ENCODE data around the gene DAGLA.

DAGLA gene

GRCh38 chr11:61714316-61714715 lies 34.1 kb downstream of the DAGLA start:
- no peaks in the 10 kb centered on the region for H3K79me2 ChIP-seq (ENCODE audit: control insufficient read depth, insufficient read depth, low read length, poor library complexity)
- H2BK12ac ChIP-seq (ENCODE audit: low read length) = no peak overlapping the region
- no peak overlapping the region for H4K12ac ChIP-seq (ENCODE audit: low read depth, low read length)
- H3K4ac ChIP-seq (ENCODE audit: low read depth, low read length) = no peak overlapping the region
- H4K8ac ChIP-seq (ENCODE audit: low read depth, low read length) = no peak overlapping the region
- no peaks in the 10 kb centered on the region for H3K9me3 ChIP-seq (ENCODE audit: insufficient read depth, low read depth, low read length)
- no peak overlapping the region for H2AFZ ChIP-seq (ENCODE audit: insufficient read depth, low read length, poor library complexity)
- H3K23ac ChIP-seq (ENCODE audit: low read length) = no peak overlapping the region
- no peaks in the 10 kb centered on the region for H3K27me3 ChIP-seq (ENCODE audit: insufficient read depth, low read length)
- peaks cover 7 to 13% of the 10 kb centered on the region in 2 experiments for H3K4me1 ChIP-seq (ENCODE audit: control insufficient read depth in 1 of 2, insufficient read depth in 2 of 2, low read length in 2 of 2)
- no peak overlapping the region for H3K4me3 ChIP-seq (ENCODE audit: low read depth, low read length)
- H3K18ac ChIP-seq (ENCODE audit: low read length) = no peak overlapping the region
- no peak overlapping the region for H3K14ac ChIP-seq (ENCODE audit: low read length)
- H3K36me3 ChIP-seq (ENCODE audit: control insufficient read depth in 1 of 2, insufficient read depth in 2 of 2, low read length in 2 of 2) = no peaks in the 10 kb centered on the region
- no peak overlapping the region for H2BK5ac ChIP-seq (ENCODE audit: low read depth, low read length, poor library complexity)
- no peak overlapping the region for H3K4me2 ChIP-seq (ENCODE audit: low read length)
- H2AK5ac ChIP-seq (ENCODE audit: low read length) = no peak overlapping the region
- no peak for DNase-seq
- H3K9ac ChIP-seq (ENCODE audit: low read length) = no peak overlapping the region
- peaks cover 6% of the 10 kb centered on the region for H3K79me1 ChIP-seq (ENCODE audit: low read length)
- no peak overlapping the region for H4K91ac ChIP-seq (ENCODE audit: low read depth, low read length)
- no peak overlapping the region for H3K27ac ChIP-seq (ENCODE audit: low read depth, low read length)
- H2BK120ac ChIP-seq (ENCODE audit: insufficient read depth, low read length, poor library complexity) = no peak overlapping the region
- WGBS (ENCODE audit: extremely low coverage, insufficient coverage, insufficient read length) = no CpG with 5 or more reads among the region's 6 CpGs

GRCh38 chr11:61714916-61715315 lies 34.7 kb downstream of the DAGLA start:
- Histone ChIP-seq H3K79me2 (ENCODE audit: control insufficient read depth, insufficient read depth, low read length, poor library complexity) (no peaks in the 10 kb centered on the region), H2AK5ac (ENCODE audit: low read length) (no peak overlapping the region), H3K18ac (ENCODE audit: low read length) (no peak overlapping the region), H3K36me3 (ENCODE audit: control insufficient read depth in 1 of 2, insufficient read depth in 2 of 2, low read length in 2 of 2) (no peaks in the 10 kb centered on the region), H3K4ac (ENCODE audit: low read depth, low read length) (no peak overlapping the region), H3K14ac (ENCODE audit: low read length) (no peak overlapping the region), H3K4me1 (ENCODE audit: control insufficient read depth in 1 of 2, insufficient read depth in 2 of 2, low read length in 2 of 2) (peaks cover 7 to 13% of the 10 kb centered on the region in 2 experiments), H3K4me3 (ENCODE audit: low read depth, low read length) (no peak overlapping the region), H3K4me2 (ENCODE audit: low read length) (no peak overlapping the region), H4K12ac (ENCODE audit: low read depth, low read length) (no peak overlapping the region), H3K27me3 (ENCODE audit: insufficient read depth, low read length) (no peaks in the 10 kb centered on the region), H3K9me3 (ENCODE audit: insufficient read depth, low read depth, low read length) (no peaks in the 10 kb centered on the region), H2BK120ac (ENCODE audit: insufficient read depth, low read length, poor library complexity) (no peak overlapping the region), H2AFZ (ENCODE audit: insufficient read depth, low read length, poor library complexity) (no peak overlapping the region), H3K79me1 (ENCODE audit: low read length) (peaks cover 6% of the 10 kb centered on the region), H3K23ac (ENCODE audit: low read length) (no peak overlapping the region), H3K27ac (ENCODE audit: low read depth, low read length) (no peak overlapping the region), H2BK12ac (ENCODE audit: low read length) (no peak overlapping the region), H3K9ac (ENCODE audit: low read length) (no peak overlapping the region), H4K8ac (ENCODE audit: low read depth, low read length) (no peak overlapping the region), H2BK5ac (ENCODE audit: low read depth, low read length, poor library complexity) (no peak overlapping the region), H4K91ac (ENCODE audit: low read depth, low read length) (no peak overlapping the region)
- WGBS (ENCODE audit: extremely low coverage, insufficient coverage, insufficient read length) = no CpG with 5 or more reads among the region's 5 CpGs
- DNase-seq = no peak

DNA sequence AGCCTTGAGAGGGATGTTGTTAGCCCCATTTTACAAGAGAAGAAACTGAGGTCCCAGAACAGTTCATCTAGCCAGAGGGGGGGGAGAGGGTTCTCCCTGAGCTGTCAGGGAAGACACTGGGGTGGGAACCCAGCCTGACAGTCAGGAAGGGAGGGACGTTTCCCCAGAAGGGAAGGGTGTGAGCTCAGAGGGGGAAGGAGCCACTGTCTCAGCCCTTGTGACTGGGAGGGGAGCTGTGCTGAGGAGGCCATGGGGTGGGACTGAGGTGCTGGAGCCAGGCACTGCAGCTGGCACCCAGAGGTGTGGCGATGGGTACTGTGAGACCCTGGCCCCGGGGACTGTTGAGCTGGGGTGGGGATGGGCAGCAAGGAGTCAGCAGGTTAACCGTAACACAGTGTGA lies 35.7 kb downstream of the DAGLA start:
- no peak overlapping the region for H2BK12ac ChIP-seq (ENCODE audit: low read length)
- H4K8ac ChIP-seq (ENCODE audit: low read depth, low read length) = no peak overlapping the region
- H3K23ac ChIP-seq (ENCODE audit: low read length) = no peak overlapping the region
- H3K27ac ChIP-seq (ENCODE audit: low read depth, low read length) = no peak overlapping the region
- H3K4me2 ChIP-seq (ENCODE audit: low read length) = no peak overlapping the region
- no peaks in the 10 kb centered on the region for H3K27me3 ChIP-seq (ENCODE audit: insufficient read depth, low read length)
- H3K4ac ChIP-seq (ENCODE audit: low read depth, low read length) = no peak overlapping the region
- H3K14ac ChIP-seq (ENCODE audit: low read length) = no peak overlapping the region
- H3K36me3 ChIP-seq (ENCODE audit: control insufficient read depth in 1 of 2, insufficient read depth in 2 of 2, low read length in 2 of 2) = no peaks in the 10 kb centered on the region
- no peaks in the 10 kb centered on the region for H3K9me3 ChIP-seq (ENCODE audit: insufficient read depth, low read depth, low read length)
- no peak overlapping the region for H2AK5ac ChIP-seq (ENCODE audit: low read length)
- no peaks in the 10 kb centered on the region for H3K79me2 ChIP-seq (ENCODE audit: control insufficient read depth, insufficient read depth, low read length, poor library complexity)
- H3K9ac ChIP-seq (ENCODE audit: low read length) = no peak overlapping the region
- no peak overlapping the region for H4K91ac ChIP-seq (ENCODE audit: low read depth, low read length)
- no peak overlapping the region for H3K18ac ChIP-seq (ENCODE audit: low read length)
- H2AFZ ChIP-seq (ENCODE audit: insufficient read depth, low read length, poor library complexity) = no peak overlapping the region
- peaks cover 6% of the 10 kb centered on the region for H3K79me1 ChIP-seq (ENCODE audit: low read length)
- DNase-seq = no peak
- no peak overlapping the region for H2BK5ac ChIP-seq (ENCODE audit: low read depth, low read length, poor library complexity)
- no peak overlapping the region for H2BK120ac ChIP-seq (ENCODE audit: insufficient read depth, low read length, poor library complexity)
- no peak overlapping the region for H4K12ac ChIP-seq (ENCODE audit: low read depth, low read length)
- peaks cover 7 to 13% of the 10 kb centered on the region in 2 experiments for H3K4me1 ChIP-seq (ENCODE audit: control insufficient read depth in 1 of 2, insufficient read depth in 2 of 2, low read length in 2 of 2)
- WGBS (ENCODE audit: extremely low coverage, insufficient coverage, insufficient read length) = no CpG with 5 or more reads among the region's 4 CpGs
- H3K4me3 ChIP-seq (ENCODE audit: low read depth, low read length) = no peak overlapping the region

DNA sequence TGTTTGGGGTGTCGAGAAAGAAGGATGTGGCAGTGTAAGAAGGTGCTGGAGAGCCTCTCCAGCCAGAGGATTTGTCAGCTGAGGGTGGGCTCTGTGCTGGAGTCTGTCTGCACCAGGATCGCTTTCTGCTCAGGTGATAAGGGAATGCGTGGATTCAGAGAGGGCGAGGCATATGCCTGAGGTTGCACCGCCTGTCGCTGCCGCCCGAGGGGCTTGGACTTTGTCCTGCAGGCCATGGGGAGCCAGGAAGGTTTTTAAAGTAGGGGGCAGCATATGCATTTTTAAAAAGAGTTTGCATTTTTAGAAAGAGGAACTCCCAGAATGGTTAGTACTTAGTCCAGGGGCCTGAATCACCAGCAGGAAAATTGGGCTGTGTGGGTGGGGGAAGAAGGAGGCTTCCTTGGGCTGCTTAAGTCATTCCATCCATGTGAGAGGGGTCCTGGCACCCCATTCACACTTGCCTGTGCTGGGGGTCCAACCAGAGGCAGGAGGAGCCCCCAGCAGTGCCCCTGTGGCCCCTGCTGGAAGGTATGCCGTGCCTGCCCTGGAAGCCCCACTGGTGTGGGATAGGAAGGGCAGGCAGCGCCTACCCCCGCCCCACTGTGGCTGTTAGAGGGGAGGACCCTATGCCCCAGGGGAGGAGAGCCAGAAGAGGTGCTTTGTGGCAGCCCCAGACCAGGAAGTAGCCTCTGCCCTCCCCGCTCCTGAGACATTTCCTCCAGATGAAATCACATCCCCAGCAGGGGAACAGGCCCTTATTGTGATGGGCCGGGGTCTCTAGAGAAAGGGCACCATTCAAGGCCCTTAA lies 36.5 kb downstream of the DAGLA start:
- no peak overlapping the region for H2AK5ac ChIP-seq (ENCODE audit: low read length)
- no peak overlapping the region for H3K4me3 ChIP-seq (ENCODE audit: low read depth, low read length)
- H3K4me2 ChIP-seq (ENCODE audit: low read length) = no peak overlapping the region
- peaks cover 7 to 13% of the 10 kb centered on the region in 2 experiments for H3K4me1 ChIP-seq (ENCODE audit: control insufficient read depth in 1 of 2, insufficient read depth in 2 of 2, low read length in 2 of 2)
- no peaks in the 10 kb centered on the region for H3K27me3 ChIP-seq (ENCODE audit: insufficient read depth, low read length)
- no CpG with 5 or more reads among the region's 13 CpGs for WGBS (ENCODE audit: extremely low coverage, insufficient coverage, insufficient read length)
- no peak for DNase-seq
- H4K8ac ChIP-seq (ENCODE audit: low read depth, low read length) = peak overlapping the region; percentile 2
- peaks cover 6% of the 10 kb centered on the region for H3K79me1 ChIP-seq (ENCODE audit: low read length)
- H2BK12ac ChIP-seq (ENCODE audit: low read length) = peak overlapping the region; percentile 27
- H3K79me2 ChIP-seq (ENCODE audit: control insufficient read depth, insufficient read depth, low read length, poor library complexity) = no peaks in the 10 kb centered on the region
- H2BK5ac ChIP-seq (ENCODE audit: low read depth, low read length, poor library complexity) = no peak overlapping the region
- H3K27ac ChIP-seq (ENCODE audit: low read depth, low read length) = no peak overlapping the region
- H2BK120ac ChIP-seq (ENCODE audit: insufficient read depth, low read length, poor library complexity) = no peak overlapping the region
- no peak overlapping the region for H3K14ac ChIP-seq (ENCODE audit: low read length)
- no peak overlapping the region for H3K23ac ChIP-seq (ENCODE audit: low read length)
- H3K9ac ChIP-seq (ENCODE audit: low read length) = no peak overlapping the region
- no peaks in the 10 kb centered on the region for H3K9me3 ChIP-seq (ENCODE audit: insufficient read depth, low read depth, low read length)
- no peak overlapping the region for H4K91ac ChIP-seq (ENCODE audit: low read depth, low read length)
- no peak overlapping the region for H3K18ac ChIP-seq (ENCODE audit: low read length)
- no peak overlapping the region for H3K4ac ChIP-seq (ENCODE audit: low read depth, low read length)
- no peaks in the 10 kb centered on the region for H3K36me3 ChIP-seq (ENCODE audit: control insufficient read depth in 1 of 2, insufficient read depth in 2 of 2, low read length in 2 of 2)
- no peak overlapping the region for H4K12ac ChIP-seq (ENCODE audit: low read depth, low read length)
- H2AFZ ChIP-seq (ENCODE audit: insufficient read depth, low read length, poor library complexity) = no peak overlapping the region

Measured in trophoblast cell (in vitro differentiated cells and primary cell).